ENCODE measurements around the gene IGSF8. TPM values are rescaled to one million over a fixed set of nuclear protein-coding genes. Genes with fewer than 3 reads are reported as not detected.

The IGSF8 gene
- total RNA-seq, 1 experiment from 2014 or later = 56.2 TPM

GRCh38 chr1:160043543-160043942 lies 54.9 kb downstream of the IGSF8 start:
- no peaks in the 10 kb centered on the region for H3K36me3 Mint-ChIP-seq (ENCODE audit: insufficient read depth in 1 of 3, low read depth in 3 of 3)
- no peaks in the 10 kb centered on the region for H3K9me3 Mint-ChIP-seq
- H3K27me3 ChIP-seq (ENCODE audit: insufficient read depth, low read length) = no peaks in the 10 kb centered on the region
- peaks cover 4% of the 10 kb centered on the region; the same call in 1 of the 2 replicates for H3K4me1 ChIP-seq (ENCODE audit: insufficient read depth, low read length)
- H4K8ac ChIP-seq (replicated peaks; ENCODE audit: insufficient read length, low read depth, low read length) = no peak overlapping the region
- no peak overlapping the region for H2BK20ac ChIP-seq (ENCODE audit: low read depth, low read length, poor library complexity, severe bottlenecking)
- H2BK5ac ChIP-seq (ENCODE audit: insufficient read length, low read length) = no peak overlapping the region
- H3K23me2 ChIP-seq (ENCODE audit: insufficient read length, low read depth, low read length, poor library complexity, severe bottlenecking) = no peaks in the 10 kb centered on the region
- no peaks in the 10 kb centered on the region for H3K79me1 ChIP-seq (ENCODE audit: insufficient read depth, low read depth, low read length, poor library complexity, severe bottlenecking)
- H2AFZ ChIP-seq (ENCODE audit: low read length) = no peak overlapping the region
- no peak overlapping the region for H3K27ac ChIP-seq (ENCODE audit: insufficient read length, low read depth, low read length)
- no peak overlapping the region for H3K4me2 ChIP-seq (ENCODE audit: insufficient read depth, insufficient read length, low read length)
- H3K23ac ChIP-seq (ENCODE audit: insufficient read length, low read depth, low read length) = no peak overlapping the region
- no peak overlapping the region; a peak in 1 of 5 replicates for H3K4me3 Mint-ChIP-seq
- no peak overlapping the region for H3T11ph ChIP-seq (ENCODE audit: low read length)
- TF ChIP-seq CTCF (conservative IDR thresholded peaks at IDR 0.05) = no peak
- no peak overlapping the region for H3K4ac ChIP-seq (ENCODE audit: low read depth, low read length)
- H3K27ac Mint-ChIP-seq = no peak overlapping the region
- no peak overlapping the region for H2BK120ac ChIP-seq (ENCODE audit: low read depth, low read length, poor library complexity, severe bottlenecking)
- H2BK15ac ChIP-seq (ENCODE audit: low read depth, low read length) = no peak overlapping the region
- no peak overlapping the region for H3K9ac ChIP-seq (ENCODE audit: extremely low read depth, insufficient read length, low read length)
- H4K91ac ChIP-seq (ENCODE audit: insufficient read length, low read depth, low read length) = no peak overlapping the region
- H3K56ac ChIP-seq (ENCODE audit: insufficient read length, low read depth, low read length) = no peak overlapping the region
- no peaks in the 10 kb centered on the region for H3K79me2 ChIP-seq (ENCODE audit: insufficient read depth, low read length)
- no peaks in the 10 kb centered on the region for H3K9me3 ChIP-seq (ENCODE audit: control insufficient read depth, low read depth, low read length)
- H3K14ac ChIP-seq (ENCODE audit: insufficient read depth, low read length) = no peak overlapping the region
- H2BK12ac ChIP-seq (ENCODE audit: insufficient read length, low read depth, low read length) = no peak overlapping the region
- H3K27me3 Mint-ChIP-seq (ENCODE audit: low read depth) = peaks cover 15% of the 10 kb centered on the region
- peaks cover 20 to 22% of the 10 kb centered on the region in 2 experiments for H3K4me1 Mint-ChIP-seq
- no peak overlapping the region for H2AK5ac ChIP-seq (ENCODE audit: insufficient read length, low read length)
- H4K20me1 ChIP-seq (ENCODE audit: control insufficient read depth, insufficient read depth, insufficient read length) = no peaks in the 10 kb centered on the region
- no peak overlapping the region for H4K5ac ChIP-seq (ENCODE audit: insufficient read length, low read depth, low read length)
- no peak for DNase-seq
- H3K18ac ChIP-seq (ENCODE audit: insufficient read length, low read depth, low read length) = no peak overlapping the region

Other genes starting within 250 kb of the IGSF8 start
- not detected in 2 replicates for gene VSIG8, start 236.0 kb downstream of the IGSF8 start, total RNA-seq (2021)
- 0.53 and 0.85 TPM in 2 replicates for gene CFAP45, start 198.5 kb downstream of the IGSF8 start, total RNA-seq (2021)
- gene TAGLN2, start 173.1 kb downstream of the IGSF8 start, total RNA-seq (2021) = 76.7 and 80.5 TPM in 2 replicates
- 11.3 and 12.3 TPM in 2 replicates for gene IGSF9, start 153.0 kb downstream of the IGSF8 start, total RNA-seq (2021)
- not detected in 2 replicates for gene SLAMF9, start 144.4 kb downstream of the IGSF8 start, total RNA-seq (2021)
- gene PIGM, start 66.6 kb downstream of the IGSF8 start, total RNA-seq (2021) = 5.9 and 6.2 TPM in 2 replicates
- 0.42 and 0.44 TPM in 2 replicates for gene KCNJ10, start 28.5 kb downstream of the IGSF8 start, total RNA-seq (2021)
- 0.09 TPM in 2 replicates for gene KCNJ9, start 17.1 kb downstream of the IGSF8 start, total RNA-seq (2021)
- gene ATP1A2, start 17.1 kb upstream of the IGSF8 start, total RNA-seq (2021) = 3.0 and 4.6 TPM in 2 replicates
- 0.20 and 0.44 TPM in 2 replicates for gene ATP1A4, start 53.0 kb upstream of the IGSF8 start, total RNA-seq (2021)
- gene CASQ1, start 92.0 kb upstream of the IGSF8 start, total RNA-seq (2021) = 0.55 and 0.70 TPM in 2 replicates
- gene PEA15, start 106.8 kb upstream of the IGSF8 start, total RNA-seq (2021) = 80.8 and 82.1 TPM in 2 replicates
- 96.7 and 106 TPM in 2 replicates for gene DCAF8, start 163.9 kb upstream of the IGSF8 start, total RNA-seq (2021)
- 86.8 and 92.7 TPM in 2 replicates for gene PEX19, start 186.5 kb upstream of the IGSF8 start, total RNA-seq (2021)
- 118 TPM in 2 replicates for gene COPA, start 244.6 kb upstream of the IGSF8 start, total RNA-seq (2021)
- 67.8 and 69.3 TPM in 2 replicates for gene NCSTN, start 244.8 kb upstream of the IGSF8 start, total RNA-seq (2021)

All from H9 (cell line).